ENCODE measurements around the gene FSCN2. TPM values are rescaled to one million over a fixed set of nuclear protein-coding genes. Genes with fewer than 3 reads are reported as not detected.

The FSCN2 gene
- total and polyA plus RNA-seq, 10 of the 15 experiments (the other 5 are each of a cell fraction or from before 2014, with no cell fraction given), result 0.12 to 2.1 (median 0.65) TPM; not detected in 3

- H3K27ac ChIP-seq (ENCODE audit: control insufficient read depth, insufficient read depth), result peak overlapping the region; percentile 100
- peaks cover 3 to 6% of the 10 kb centered on the region in 2 experiments for H3K36me3 ChIP-seq (ENCODE audit: control insufficient read depth in 2 of 2, insufficient read depth in 2 of 2, low read length in 1 of 2)
- peaks cover 74% of the 10 kb centered on the region for H3K79me2 ChIP-seq (ENCODE audit: control insufficient read depth, insufficient read depth, low read length)
- no peaks in the 10 kb centered on the region for H3K27me3 ChIP-seq (replicated peaks in 1 of 2; ENCODE audit: control insufficient read depth in 2 of 2, insufficient read depth in 2 of 2, low read length in 1 of 2)
- H3K4me1 ChIP-seq (ENCODE audit: control insufficient read depth, insufficient read depth, low read length), result peaks cover 33% of the 10 kb centered on the region
- H4K20me1 ChIP-seq (ENCODE audit: control insufficient read depth, insufficient read depth), result peaks cover 4% of the 10 kb centered on the region
- ChIA-PET CTCF (interaction anchor here (5.5 kb wide), 1 partner anchor 84 kb away, joined by 47 read pairs; no protein-coding TSS in a partner anchor), SMC1A (ENCODE audit: uncharacterized antibody, unreplicated experiment) (interaction anchor here (0.8 to 1.1 kb wide), 3 partner anchors 45 to 84 kb away, joined by 3 to 4 read pairs (median 3); no protein-coding TSS in a partner anchor), RAD21 (ENCODE audit: unreplicated experiment) (interaction anchor here (1.3 to 7.6 kb wide), 2 partner anchors 36 to 84 kb away, joined by 4 to 44 read pairs; partner anchors contain the start of gene FAAP100), POLR2A (interaction anchor here (0.5 to 2.1 kb wide), 11 partner anchors 8 to 788 kb away, joined by 3 to 11 read pairs (median 5); partner anchors contain the start of gene FAAP100)
- no peaks in the 10 kb centered on the region; the same call in 2 of the 3 replicates for H3K9me3 ChIP-seq (replicated peaks; ENCODE audit: control insufficient read depth, insufficient read depth, low read length)
- WGBS (ENCODE audit: insufficient coverage, insufficient replicate concordance, low lambda C conversion rate, missing lambda C conversion rate), result 13% methylated on average over 4 of the region's 4 CpGs
- H3K4me2 ChIP-seq (ENCODE audit: control insufficient read depth, insufficient read depth), result peak overlapping the region; percentile 100
- FAIRE-seq (no peak), DNase-seq (ENCODE audit: low read depth, low spot score) (no peak), ATAC-seq (no peak)
- H2AFZ ChIP-seq (ENCODE audit: control insufficient read depth, low read depth, low read length), result no peak overlapping the region
- no TSS peak for BruUV-seq (replicated peaks)
- peak overlapping the region; percentile 87 for H3K9ac ChIP-seq (ENCODE audit: control insufficient read depth, insufficient read depth, low read length)
- in situ Hi-C loops (cut with MboI) (no loop called here), intact Hi-C loops (cut with micrococcal nuclease; ENCODE audit: unreplicated experiment) (loop anchor here (2.0 to 10.0 kb wide), 3 partner anchors 36 to 262 kb away; partner anchors contain the start of gene FAAP100)
- peak overlapping the region; percentile 72 for H3K4me3 ChIP-seq
- TF ChIP-seq HDAC2 (IDR thresholded peaks at IDR 0.05) (no peak), POLR2AphosphoS5 (IDR thresholded peaks at IDR 0.05; ENCODE audit: low read length) (peak; percentile 55; the same call in 1 of the 2 replicates), STAT1 (conservative IDR thresholded peaks at IDR 0.05) (no peak), FOS (IDR thresholded peaks at IDR 0.05; ENCODE audit: borderline replicate concordance, extremely low read depth, insufficient read length) (no peak), TCF12 (IDR thresholded peaks at IDR 0.05; ENCODE audit: low read depth, low read length) (no peak), MLLT1 (IDR thresholded peaks at IDR 0.05) (no peak), POLR2A (IDR thresholded peaks at IDR 0.05; ENCODE audit: low read depth, low read length) (peak; percentile 60; the same call in 1 of the 2 replicates), MEF2A (IDR thresholded peaks at IDR 0.05; ENCODE audit: insufficient read depth, low read depth, low read length) (no peak), SP1 (IDR thresholded peaks at IDR 0.05; ENCODE audit: low read depth, low read length) (no peak), ZBED1 (IDR thresholded peaks at IDR 0.05; ENCODE audit: borderline replicate concordance) (no peak), STAT3 (IDR thresholded peaks at IDR 0.05; ENCODE audit: low read depth, low read length) (no peak), ZNF217 (IDR thresholded peaks at IDR 0.05) (no peak), MYC (IDR thresholded peaks at IDR 0.05; ENCODE audit: insufficient read depth, insufficient read length, insufficient replicate concordance, low read length, severe bottlenecking) (no peak), PAX8 (IDR thresholded peaks at IDR 0.05) (no peak), CBX3 (IDR thresholded peaks at IDR 0.05; ENCODE audit: borderline replicate concordance, low read depth) (no peak), LARP7 (IDR thresholded peaks at IDR 0.05) (peak; percentile 30; the same call in 1 of the 2 replicates), TCF7 (IDR thresholded peaks at IDR 0.05; ENCODE audit: borderline replicate concordance) (no peak), IKZF1 (conservative IDR thresholded peaks at IDR 0.05) (0 out of 2 replicates have a peak, but pooled peaks have one; percentile 20), BCL11A (IDR thresholded peaks at IDR 0.05; ENCODE audit: low read depth, low read length) (no peak), RAD51 (IDR thresholded peaks at IDR 0.05) (no peak), ZNF384 (IDR thresholded peaks at IDR 0.05; ENCODE audit: borderline replicate concordance, low read depth, low read length) (no peak), ASH2L (IDR thresholded peaks at IDR 0.05; ENCODE audit: borderline replicate concordance, low read depth) (no peak), NFYA (IDR thresholded peaks at IDR 0.05; ENCODE audit: borderline replicate concordance, low read depth, low read length) (no peak), ZZZ3 (IDR thresholded peaks at IDR 0.05; ENCODE audit: control insufficient read depth, insufficient read length, low read depth) (no peak), TAF1 (IDR thresholded peaks at IDR 0.05; ENCODE audit: borderline replicate concordance, low read depth, low read length) (no peak)
- TF ChIP-seq, protein P1, sequence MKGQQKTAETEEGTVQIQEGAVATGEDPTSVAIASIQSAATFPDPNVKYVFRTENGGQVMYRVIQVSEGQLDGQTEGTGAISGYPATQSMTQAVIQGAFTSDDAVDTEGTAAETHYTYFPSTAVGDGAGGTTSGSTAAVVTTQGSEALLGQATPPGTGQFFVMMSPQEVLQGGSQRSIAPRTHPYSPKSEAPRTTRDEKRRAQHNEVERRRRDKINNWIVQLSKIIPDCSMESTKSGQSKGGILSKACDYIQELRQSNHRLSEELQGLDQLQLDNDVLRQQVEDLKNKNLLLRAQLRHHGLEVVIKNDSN (IDR thresholded peaks at IDR 0.05; ENCODE audit: borderline replicate concordance, extremely low read length, insufficient read depth, low read depth, low read length), result no peak
Observed at GRCh38 chr17:81516439-81516838, 11.7 kb upstream of the FSCN2 start.

All from GM12878 (cell line).